ENCODE measurements around the gene PIGL.

Gene PIGL

GRCh38 chr17:16329519-16330271 is 112.7 kb downstream of the PIGL start:
- Mint-ChIP-seq H3K27me3 (no peaks in the 10 kb centered on the region), H3K9me3 (no peaks in the 10 kb centered on the region), H3K4me3 (no peak overlapping the region), H3K27ac (no peak overlapping the region), H3K4me1 (ENCODE audit: low read depth) (no peaks in the 10 kb centered on the region), H3K36me3 (ENCODE audit: low read depth) (peaks cover 23% of the 10 kb centered on the region)

- H3K4me1 Mint-ChIP-seq (ENCODE audit: low read depth): no peaks in the 10 kb centered on the region
- H3K4me3 Mint-ChIP-seq: no peak overlapping the region
- no peaks in the 10 kb centered on the region for H3K27me3 Mint-ChIP-seq
- peaks cover 14% of the 10 kb centered on the region for H3K36me3 Mint-ChIP-seq (ENCODE audit: low read depth)
- no peaks in the 10 kb centered on the region for H3K9me3 Mint-ChIP-seq
- no peak overlapping the region for H3K27ac Mint-ChIP-seq
Measured at GRCh38 chr17:16338391-16338790, 121.4 kb downstream of the PIGL start.

GRCh38 chr17:16339402-16339801 is 122.4 kb downstream of the PIGL start:
- Mint-ChIP-seq H3K4me1 (ENCODE audit: low read depth) (no peaks in the 10 kb centered on the region), H3K9me3 (no peaks in the 10 kb centered on the region), H3K36me3 (ENCODE audit: low read depth) (peaks cover 24% of the 10 kb centered on the region), H3K27me3 (no peaks in the 10 kb centered on the region), H3K4me3 (no peak overlapping the region), H3K27ac (no peak overlapping the region)

- H3K4me3 Mint-ChIP-seq: no peak overlapping the region
- H3K27ac Mint-ChIP-seq: no peak overlapping the region
- H3K9me3 Mint-ChIP-seq: no peaks in the 10 kb centered on the region
- no peaks in the 10 kb centered on the region for H3K4me1 Mint-ChIP-seq (ENCODE audit: low read depth)
- no peaks in the 10 kb centered on the region for H3K27me3 Mint-ChIP-seq
- peaks cover 24% of the 10 kb centered on the region for H3K36me3 Mint-ChIP-seq (ENCODE audit: low read depth)
Measured at GRCh38 chr17:16339959-16340358, 122.9 kb downstream of the PIGL start.

GRCh38 chr17:16342979-16343378 is 126.0 kb downstream of the PIGL start:
- no peak overlapping the region for H3K27ac Mint-ChIP-seq
- no peak overlapping the region for H3K4me3 Mint-ChIP-seq
- H3K4me1 Mint-ChIP-seq (ENCODE audit: low read depth): no peaks in the 10 kb centered on the region
- H3K9me3 Mint-ChIP-seq: no peaks in the 10 kb centered on the region
- peaks cover 30% of the 10 kb centered on the region for H3K36me3 Mint-ChIP-seq (ENCODE audit: low read depth)
- H3K27me3 Mint-ChIP-seq: no peaks in the 10 kb centered on the region

- Mint-ChIP-seq H3K27me3 (no peaks in the 10 kb centered on the region), H3K27ac (no peak overlapping the region), H3K4me1 (ENCODE audit: low read depth) (no peaks in the 10 kb centered on the region), H3K4me3 (no peak overlapping the region), H3K9me3 (no peaks in the 10 kb centered on the region), H3K36me3 (ENCODE audit: low read depth) (peaks cover 30% of the 10 kb centered on the region)
Measured at GRCh38 chr17:16343569-16343968, 126.6 kb downstream of the PIGL start.

- Mint-ChIP-seq H3K4me1 (ENCODE audit: low read depth) (peaks cover 6% of the 10 kb centered on the region), H3K36me3 (ENCODE audit: low read depth) (peaks cover 42% of the 10 kb centered on the region), H3K4me3 (no peak overlapping the region), H3K27me3 (no peaks in the 10 kb centered on the region), H3K9me3 (no peaks in the 10 kb centered on the region), H3K27ac (no peak overlapping the region)
Measured at GRCh38 chr17:16345565-16345964, 128.6 kb downstream of the PIGL start.

- H3K27ac Mint-ChIP-seq: no peak overlapping the region
- H3K27me3 Mint-ChIP-seq: no peaks in the 10 kb centered on the region
- peaks cover 49% of the 10 kb centered on the region for H3K36me3 Mint-ChIP-seq (ENCODE audit: low read depth)
- peaks cover 14% of the 10 kb centered on the region for H3K4me1 Mint-ChIP-seq (ENCODE audit: low read depth)
- H3K9me3 Mint-ChIP-seq: no peaks in the 10 kb centered on the region
- H3K4me3 Mint-ChIP-seq: no peak overlapping the region
Measured at GRCh38 chr17:16346721-16347271, 129.8 kb downstream of the PIGL start.

GRCh38 chr17:16348586-16348985 is 131.6 kb downstream of the PIGL start:
- Mint-ChIP-seq H3K36me3 (ENCODE audit: low read depth) (peaks cover 39% of the 10 kb centered on the region), H3K9me3 (no peaks in the 10 kb centered on the region), H3K27me3 (no peaks in the 10 kb centered on the region), H3K4me3 (no peak overlapping the region), H3K4me1 (ENCODE audit: low read depth) (peaks cover 23% of the 10 kb centered on the region), H3K27ac (no peak overlapping the region)

GRCh38 chr17:16349431-16349830 is 132.4 kb downstream of the PIGL start:
- no peak overlapping the region for H3K27ac Mint-ChIP-seq
- no peaks in the 10 kb centered on the region for H3K27me3 Mint-ChIP-seq
- no peak overlapping the region for H3K4me3 Mint-ChIP-seq
- H3K4me1 Mint-ChIP-seq (ENCODE audit: low read depth): peaks cover 27% of the 10 kb centered on the region
- no peaks in the 10 kb centered on the region for H3K9me3 Mint-ChIP-seq
- H3K36me3 Mint-ChIP-seq (ENCODE audit: low read depth): peaks cover 31% of the 10 kb centered on the region

- Mint-ChIP-seq H3K4me1 (ENCODE audit: low read depth) (peaks cover 27% of the 10 kb centered on the region), H3K4me3 (peak overlapping the region; percentile 98), H3K9me3 (no peaks in the 10 kb centered on the region), H3K36me3 (ENCODE audit: low read depth) (peaks cover 31% of the 10 kb centered on the region), H3K27me3 (no peaks in the 10 kb centered on the region), H3K27ac (peak overlapping the region; percentile 95)
Measured at GRCh38 chr17:16351831-16352230, 134.8 kb downstream of the PIGL start.

GRCh38 chr17:16352303-16352666 is 135.3 kb downstream of the PIGL start:
- Mint-ChIP-seq H3K27me3 (no peaks in the 10 kb centered on the region), H3K36me3 (ENCODE audit: low read depth) (peaks cover 30% of the 10 kb centered on the region), H3K9me3 (no peaks in the 10 kb centered on the region), H3K4me1 (ENCODE audit: low read depth) (peaks cover 27% of the 10 kb centered on the region), H3K27ac (peak overlapping the region; percentile 95), H3K4me3 (peak overlapping the region; percentile 98)

GRCh38 chr17:16352667-16353316 is 135.8 kb downstream of the PIGL start:
- H3K27ac Mint-ChIP-seq: peak overlapping the region; percentile 95
- peak overlapping the region; percentile 98 for H3K4me3 Mint-ChIP-seq
- peaks cover 26% of the 10 kb centered on the region for H3K36me3 Mint-ChIP-seq (ENCODE audit: low read depth)
- H3K9me3 Mint-ChIP-seq: no peaks in the 10 kb centered on the region
- H3K4me1 Mint-ChIP-seq (ENCODE audit: low read depth): peaks cover 27% of the 10 kb centered on the region
- no peaks in the 10 kb centered on the region for H3K27me3 Mint-ChIP-seq

GRCh38 chr17:16353317-16354174 is 136.5 kb downstream of the PIGL start, which contains the start of gene CENPV:
TSS of gene CENPV (minus strand) at chr17:16353469. CDS start at chr17:16353436, 33 bp downstream.
- Mint-ChIP-seq H3K36me3 (ENCODE audit: low read depth) (peaks cover 26% of the 10 kb centered on the region), H3K27me3 (no peaks in the 10 kb centered on the region), H3K27ac (peak within 1 kb of the TSS; percentile 95), H3K9me3 (no peaks in the 10 kb centered on the region), H3K4me3 (peak within 1 kb of the TSS; percentile 98), H3K4me1 (ENCODE audit: low read depth) (peaks cover 27% of the 10 kb centered on the region)

- H3K9me3 Mint-ChIP-seq: no peaks in the 10 kb centered on the region
Measured at GRCh38 chr17:16354585-16354984, 137.6 kb downstream of the PIGL start.

More at GRCh38 chr17:16354585-16354984, 137.6 kb downstream of the PIGL start:
- Mint-ChIP-seq H3K4me1 (ENCODE audit: low read depth) (peaks cover 24% of the 10 kb centered on the region), H3K4me3 (no peak overlapping the region), H3K36me3 (ENCODE audit: low read depth) (peaks cover 18% of the 10 kb centered on the region), H3K27me3 (no peaks in the 10 kb centered on the region), H3K27ac (no peak overlapping the region)
